ENCODE results near the gene SFI1.

- TF ChIP-seq, protein P1, sequence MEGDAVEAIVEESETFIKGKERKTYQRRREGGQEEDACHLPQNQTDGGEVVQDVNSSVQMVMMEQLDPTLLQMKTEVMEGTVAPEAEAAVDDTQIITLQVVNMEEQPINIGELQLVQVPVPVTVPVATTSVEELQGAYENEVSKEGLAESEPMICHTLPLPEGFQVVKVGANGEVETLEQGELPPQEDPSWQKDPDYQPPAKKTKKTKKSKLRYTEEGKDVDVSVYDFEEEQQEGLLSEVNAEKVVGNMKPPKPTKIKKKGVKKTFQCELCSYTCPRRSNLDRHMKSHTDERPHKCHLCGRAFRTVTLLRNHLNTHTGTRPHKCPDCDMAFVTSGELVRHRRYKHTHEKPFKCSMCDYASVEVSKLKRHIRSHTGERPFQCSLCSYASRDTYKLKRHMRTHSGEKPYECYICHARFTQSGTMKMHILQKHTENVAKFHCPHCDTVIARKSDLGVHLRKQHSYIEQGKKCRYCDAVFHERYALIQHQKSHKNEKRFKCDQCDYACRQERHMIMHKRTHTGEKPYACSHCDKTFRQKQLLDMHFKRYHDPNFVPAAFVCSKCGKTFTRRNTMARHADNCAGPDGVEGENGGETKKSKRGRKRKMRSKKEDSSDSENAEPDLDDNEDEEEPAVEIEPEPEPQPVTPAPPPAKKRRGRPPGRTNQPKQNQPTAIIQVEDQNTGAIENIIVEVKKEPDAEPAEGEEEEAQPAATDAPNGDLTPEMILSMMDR (IDR thresholded peaks at IDR 0.05 in 2 of 3, conservative IDR thresholded peaks at IDR 0.05 in 1 of 3; ENCODE audit: borderline replicate concordance in 1 of 3, insufficient read depth in 1 of 3, low read depth in 2 of 3, low read length in 2 of 3): no peak
- TF ChIP-seq RAD21 (IDR thresholded peaks at IDR 0.05; ENCODE audit: low read depth) (no peak), TCF7L2 (IDR thresholded peaks at IDR 0.05; ENCODE audit: borderline replicate concordance, extremely low read depth, insufficient read depth, insufficient read length) (no peak), POLR2A (IDR thresholded peaks at IDR 0.05; ENCODE audit: borderline replicate concordance, extremely low read depth, insufficient read depth, insufficient read length) (no peak), POLR2AphosphoS5 (IDR thresholded peaks at IDR 0.05; ENCODE audit: low read depth, low read length) (no peak), ZBTB33 (IDR thresholded peaks at IDR 0.05; ENCODE audit: extremely low read depth, insufficient replicate concordance, low read length) (no peak), EZH2 (IDR thresholded peaks at IDR 0.05) (no peak), CEBPB (IDR thresholded peaks at IDR 0.05; ENCODE audit: low read depth) (no peak), SRF (IDR thresholded peaks at IDR 0.05; ENCODE audit: low read depth) (no peak), SP1 (IDR thresholded peaks at IDR 0.05; ENCODE audit: low read depth) (no peak), ELF1 (IDR thresholded peaks at IDR 0.05; ENCODE audit: borderline replicate concordance, low read depth) (no peak), ZNF274 (IDR thresholded peaks at IDR 0.05; ENCODE audit: low read depth, low read length) (no peak), MAX (IDR thresholded peaks at IDR 0.05) (no peak)
- TF ChIP-seq, protein P2, sequence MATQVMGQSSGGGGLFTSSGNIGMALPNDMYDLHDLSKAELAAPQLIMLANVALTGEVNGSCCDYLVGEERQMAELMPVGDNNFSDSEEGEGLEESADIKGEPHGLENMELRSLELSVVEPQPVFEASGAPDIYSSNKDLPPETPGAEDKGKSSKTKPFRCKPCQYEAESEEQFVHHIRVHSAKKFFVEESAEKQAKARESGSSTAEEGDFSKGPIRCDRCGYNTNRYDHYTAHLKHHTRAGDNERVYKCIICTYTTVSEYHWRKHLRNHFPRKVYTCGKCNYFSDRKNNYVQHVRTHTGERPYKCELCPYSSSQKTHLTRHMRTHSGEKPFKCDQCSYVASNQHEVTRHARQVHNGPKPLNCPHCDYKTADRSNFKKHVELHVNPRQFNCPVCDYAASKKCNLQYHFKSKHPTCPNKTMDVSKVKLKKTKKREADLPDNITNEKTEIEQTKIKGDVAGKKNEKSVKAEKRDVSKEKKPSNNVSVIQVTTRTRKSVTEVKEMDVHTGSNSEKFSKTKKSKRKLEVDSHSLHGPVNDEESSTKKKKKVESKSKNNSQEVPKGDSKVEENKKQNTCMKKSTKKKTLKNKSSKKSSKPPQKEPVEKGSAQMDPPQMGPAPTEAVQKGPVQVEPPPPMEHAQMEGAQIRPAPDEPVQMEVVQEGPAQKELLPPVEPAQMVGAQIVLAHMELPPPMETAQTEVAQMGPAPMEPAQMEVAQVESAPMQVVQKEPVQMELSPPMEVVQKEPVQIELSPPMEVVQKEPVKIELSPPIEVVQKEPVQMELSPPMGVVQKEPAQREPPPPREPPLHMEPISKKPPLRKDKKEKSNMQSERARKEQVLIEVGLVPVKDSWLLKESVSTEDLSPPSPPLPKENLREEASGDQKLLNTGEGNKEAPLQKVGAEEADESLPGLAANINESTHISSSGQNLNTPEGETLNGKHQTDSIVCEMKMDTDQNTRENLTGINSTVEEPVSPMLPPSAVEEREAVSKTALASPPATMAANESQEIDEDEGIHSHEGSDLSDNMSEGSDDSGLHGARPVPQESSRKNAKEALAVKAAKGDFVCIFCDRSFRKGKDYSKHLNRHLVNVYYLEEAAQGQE (IDR thresholded peaks at IDR 0.05; ENCODE audit: low read depth): no peak
These were observed 135.1 kb downstream of the SFI1 start for GRCh38 chr22:31631436-31631835.

All from HCT116 (cell line).